Kidney (tissue), 14 donors: Measurements from ENCODE around the gene SLAMF9. TPM values are rescaled to one million over a fixed set of nuclear protein-coding genes. Genes with fewer than 3 reads are reported as not detected.

Source experiments
- DNase-seq, 5 donors: peaks; one replicate each; pipeline ENCODE4 v3.0.0-alpha.2; 2013 to 2020
- FAIRE-seq: peaks from 2 replicates; lab custom pipeline; 2012; peaks lifted over from hg19 to GRCh38; lab: Jason Lieb, UNC
- H3K27ac ChIP-seq, 2 donors: one replicate each; pipeline ENCODE4 v1.7.0; 2013; ENCODE audit warnings: low read depth in 2 of 2, low read length in 2 of 2, inconsistent platforms in 1 of 2
- H3K27me3 ChIP-seq: one replicate; pipeline ENCODE4 v1.7.1; 2013; ENCODE audit warnings: low read length, inconsistent platforms; ENCODE audit not compliant: control insufficient read depth, insufficient read depth
- H3K36me3 ChIP-seq, 3 donors: one replicate each; pipeline versions ENCODE4 v1.7.0 to v1.7.1; 2013; ENCODE audit warnings: low read length in 3 of 3, control low read depth in 1 of 3, inconsistent platforms in 1 of 3; ENCODE audit not compliant: insufficient read depth in 3 of 3, control insufficient read depth in 2 of 3
- H3K4me1 ChIP-seq, 3 donors: one replicate each; pipeline versions ENCODE4 v1.7.0 to v1.7.1; 2013; ENCODE audit warnings: low read length in 3 of 3, inconsistent platforms in 1 of 3, low read depth in 1 of 3; ENCODE audit not compliant: control insufficient read depth in 2 of 3, insufficient read depth in 2 of 3
- H3K4me3 ChIP-seq, 3 donors: one replicate each; pipeline versions ENCODE4 v1.7.0 to v1.8.1; 2013; ENCODE audit warnings: low read length in 3 of 3, control low read depth in 1 of 3, inconsistent platforms in 1 of 3
- H3K9ac ChIP-seq, 3 donors: one replicate each; pipeline versions ENCODE4 v1.7.0 to v1.7.1; 2013; ENCODE audit warnings: low read length in 3 of 3, control low read depth in 1 of 3, inconsistent platforms in 1 of 3
- H3K9me3 ChIP-seq, 3 donors: one replicate each; pipeline versions ENCODE4 v1.7.0 to v1.7.1; 2013; ENCODE audit warnings: low read length in 3 of 3, control low read depth in 1 of 3, inconsistent platforms in 1 of 3; ENCODE audit not compliant: control insufficient read depth in 2 of 3, insufficient read depth in 1 of 3
- intact Hi-C: fragments of 100-400 bp; cut with DNase I; formaldehyde crosslinking; loops from one replicate; pipeline ENCODE4 v1.11.1; 2022
- polyA plus RNA-seq: library from polyadenylated mRNA; stranded (reverse); fragments of 350-450 nt; fragmentation: Illumina TruSeq; extraction: RNeasy Lipid Tissue Mini Kit (QIAGEN cat#74804); gene quantifications from one replicate; pipeline ENCODE4 v1.2.3, GENCODE V29; 2014; ENCODE audit warnings: low read depth, low replicate concordance; ENCODE audit not compliant: insufficient read depth
- total RNA-seq: library from RNA; stranded (reverse); fragmentation: NEBNext Ultra II Directional; extraction: Animal tissue kit (Norgen Biotek cat#: 25700); gene quantifications from one replicate; pipeline ENCODE4 v1.2.1, GENCODE V29; 2021
- TF ChIP-seq, protein P1 (sequence below): IDR thresholded peaks from 3 replicates; pipeline ENCODE4 v1.5.1; 2012; ENCODE audit warnings: mild to moderate bottlenecking, moderate library complexity, borderline replicate concordance; ENCODE audit not compliant: insufficient read depth; ENCODE audit errors: extremely low read depth
- donor health status: control.
- donor health status: control.
- donor health status: control.
- donor health status: control.
- donor health status: control.
- donor health status: DM: yes; HTN: yes; CAD: no.
- donor health status: Normal renal cell carcinoma (clear cell type).

SLAMF9 gene
- total and polyA plus RNA-seq, 2 donors from 2014 or later: not detected

DNA sequence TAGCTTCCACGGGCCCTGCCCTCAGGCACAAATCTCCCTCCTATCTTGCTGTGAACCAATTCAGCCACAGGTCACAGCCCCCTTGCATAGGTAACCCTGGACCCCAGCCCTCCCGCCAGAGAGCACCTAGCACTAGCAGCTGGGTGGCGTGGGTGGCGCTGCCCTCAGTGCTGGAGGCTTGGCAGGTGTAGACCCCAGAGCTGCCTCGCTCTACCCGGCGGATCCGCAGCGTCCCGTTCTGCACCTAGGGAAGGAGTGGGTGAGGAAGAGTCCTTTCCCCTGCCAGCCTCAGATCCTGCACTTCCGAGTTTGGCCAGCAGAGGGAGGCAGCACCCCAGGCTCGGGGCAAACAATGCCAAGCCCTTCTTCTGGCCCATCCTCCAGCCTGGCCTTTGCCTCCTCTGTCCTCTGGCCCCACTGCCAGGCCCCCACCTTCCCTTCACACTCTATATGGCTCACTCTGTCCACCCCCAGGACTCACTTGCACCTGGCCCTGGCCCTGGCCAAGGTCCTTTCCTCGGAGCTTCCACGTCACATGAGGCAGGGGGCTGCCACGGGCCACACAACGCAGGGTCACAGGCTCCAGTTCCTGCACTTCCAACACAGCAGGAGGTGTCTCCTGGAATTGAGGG, 17.6 kb downstream of the SLAMF9 start:
- FAIRE-seq (no peak), DNase-seq (peak; percentile 66 to 89 (median 79))
- Histone ChIP-seq H3K9ac (no peak overlapping the region), H3K9me3 (no peaks in the 10 kb centered on the region), H3K27ac (no peak overlapping the region), H3K4me1 (peaks cover 0 to 4% (median 0%) of the 10 kb centered on the region in 3 donors), H3K36me3 (no peaks in the 10 kb centered on the region), H3K4me3 (no peak overlapping the region), H3K27me3 (no peaks in the 10 kb centered on the region)
- TF ChIP-seq, protein P1, sequence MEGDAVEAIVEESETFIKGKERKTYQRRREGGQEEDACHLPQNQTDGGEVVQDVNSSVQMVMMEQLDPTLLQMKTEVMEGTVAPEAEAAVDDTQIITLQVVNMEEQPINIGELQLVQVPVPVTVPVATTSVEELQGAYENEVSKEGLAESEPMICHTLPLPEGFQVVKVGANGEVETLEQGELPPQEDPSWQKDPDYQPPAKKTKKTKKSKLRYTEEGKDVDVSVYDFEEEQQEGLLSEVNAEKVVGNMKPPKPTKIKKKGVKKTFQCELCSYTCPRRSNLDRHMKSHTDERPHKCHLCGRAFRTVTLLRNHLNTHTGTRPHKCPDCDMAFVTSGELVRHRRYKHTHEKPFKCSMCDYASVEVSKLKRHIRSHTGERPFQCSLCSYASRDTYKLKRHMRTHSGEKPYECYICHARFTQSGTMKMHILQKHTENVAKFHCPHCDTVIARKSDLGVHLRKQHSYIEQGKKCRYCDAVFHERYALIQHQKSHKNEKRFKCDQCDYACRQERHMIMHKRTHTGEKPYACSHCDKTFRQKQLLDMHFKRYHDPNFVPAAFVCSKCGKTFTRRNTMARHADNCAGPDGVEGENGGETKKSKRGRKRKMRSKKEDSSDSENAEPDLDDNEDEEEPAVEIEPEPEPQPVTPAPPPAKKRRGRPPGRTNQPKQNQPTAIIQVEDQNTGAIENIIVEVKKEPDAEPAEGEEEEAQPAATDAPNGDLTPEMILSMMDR: peak; percentile 95
- intact Hi-C loops: loop anchor here (5.0 kb wide), 1 partner anchor 71 kb away; no protein-coding TSS in a partner anchor

- Histone ChIP-seq H3K27ac (no peak overlapping the region), H3K9me3 (no peaks in the 10 kb centered on the region), H3K4me3 (no peak overlapping the region), H3K9ac (no peak overlapping the region), H3K4me1 (peaks cover 0 to 4% (median 0%) of the 10 kb centered on the region in 3 donors), H3K36me3 (no peaks in the 10 kb centered on the region), H3K27me3 (no peaks in the 10 kb centered on the region)
- FAIRE-seq (no peak), DNase-seq (no peak)
- TF ChIP-seq, protein P1: no peak
- intact Hi-C loops: loop anchor here (5.0 kb wide), 1 partner anchor 72 kb away; no protein-coding TSS in a partner anchor
Measured at GRCh38 chr1:159935719-159936272, 18.2 kb downstream of the SLAMF9 start.

DNA sequence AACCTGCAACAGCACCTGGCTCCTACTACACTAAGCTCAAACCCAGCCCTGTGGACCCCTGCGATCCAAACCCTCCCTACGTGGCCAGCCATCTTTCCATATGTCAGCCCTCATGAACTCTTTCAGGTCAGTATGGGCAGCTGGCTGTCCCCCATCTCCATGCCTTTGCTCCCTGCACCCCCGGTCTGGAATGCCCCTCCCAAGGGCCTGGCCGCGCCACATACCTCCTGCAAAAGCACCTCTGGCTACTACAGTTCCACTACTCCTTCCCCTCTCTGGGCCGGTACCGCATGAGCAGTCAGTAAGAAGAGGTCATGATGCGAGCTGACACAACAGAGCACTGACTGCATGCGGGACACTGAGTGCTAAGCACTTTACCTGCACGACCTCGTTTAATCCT, 18.7 kb downstream of the SLAMF9 start:
- intact Hi-C loops: loop anchor here (5.0 kb wide), 1 partner anchor 72 kb away; no protein-coding TSS in a partner anchor
- H3K4me1 ChIP-seq: peaks cover 0 to 4% (median 0%) of the 10 kb centered on the region in 3 donors
- H3K9me3 ChIP-seq: no peaks in the 10 kb centered on the region
- no peaks in the 10 kb centered on the region for H3K36me3 ChIP-seq
- H3K27ac ChIP-seq: no peak overlapping the region
- TF ChIP-seq, protein P1: no peak
- H3K9ac ChIP-seq: no peak overlapping the region
- H3K4me3 ChIP-seq: no peak overlapping the region
- no peak for DNase-seq
- no peak for FAIRE-seq
- H3K27me3 ChIP-seq: no peaks in the 10 kb centered on the region
